ENCODE results near the gene ANKRD44.

The ANKRD44 gene

GRCh38 chr2:197156771-197157170, 153.8 kb downstream of the ANKRD44 start:
- Histone ChIP-seq H3K4me1 (ENCODE audit: insufficient read depth, poor library complexity, severe bottlenecking) (peaks cover 9% of the 10 kb centered on the region), H3K27ac (ENCODE audit: poor library complexity, severe bottlenecking) (no peak overlapping the region), H3K4me3 (ENCODE audit: severe bottlenecking) (no peak overlapping the region), H3K36me3 (ENCODE audit: low read depth) (no peaks in the 10 kb centered on the region), H3K27me3 (ENCODE audit: insufficient read depth, poor library complexity, severe bottlenecking) (no peaks in the 10 kb centered on the region), H3K9me3 (ENCODE audit: severe bottlenecking) (no peaks in the 10 kb centered on the region)
- no peak for DNase-seq (ENCODE audit: low spot score)
- no peak for ATAC-seq (ENCODE audit: low read depth)
- TF ChIP-seq, protein P1, sequence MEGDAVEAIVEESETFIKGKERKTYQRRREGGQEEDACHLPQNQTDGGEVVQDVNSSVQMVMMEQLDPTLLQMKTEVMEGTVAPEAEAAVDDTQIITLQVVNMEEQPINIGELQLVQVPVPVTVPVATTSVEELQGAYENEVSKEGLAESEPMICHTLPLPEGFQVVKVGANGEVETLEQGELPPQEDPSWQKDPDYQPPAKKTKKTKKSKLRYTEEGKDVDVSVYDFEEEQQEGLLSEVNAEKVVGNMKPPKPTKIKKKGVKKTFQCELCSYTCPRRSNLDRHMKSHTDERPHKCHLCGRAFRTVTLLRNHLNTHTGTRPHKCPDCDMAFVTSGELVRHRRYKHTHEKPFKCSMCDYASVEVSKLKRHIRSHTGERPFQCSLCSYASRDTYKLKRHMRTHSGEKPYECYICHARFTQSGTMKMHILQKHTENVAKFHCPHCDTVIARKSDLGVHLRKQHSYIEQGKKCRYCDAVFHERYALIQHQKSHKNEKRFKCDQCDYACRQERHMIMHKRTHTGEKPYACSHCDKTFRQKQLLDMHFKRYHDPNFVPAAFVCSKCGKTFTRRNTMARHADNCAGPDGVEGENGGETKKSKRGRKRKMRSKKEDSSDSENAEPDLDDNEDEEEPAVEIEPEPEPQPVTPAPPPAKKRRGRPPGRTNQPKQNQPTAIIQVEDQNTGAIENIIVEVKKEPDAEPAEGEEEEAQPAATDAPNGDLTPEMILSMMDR (IDR thresholded peaks at IDR 0.05; ENCODE audit: poor library complexity, severe bottlenecking) = no peak

- Histone ChIP-seq H3K36me3 (ENCODE audit: low read depth) (no peaks in the 10 kb centered on the region), H3K9me3 (ENCODE audit: severe bottlenecking) (no peaks in the 10 kb centered on the region), H3K27me3 (ENCODE audit: insufficient read depth, poor library complexity, severe bottlenecking) (no peaks in the 10 kb centered on the region), H3K4me1 (ENCODE audit: insufficient read depth, poor library complexity, severe bottlenecking) (no peaks in the 10 kb centered on the region), H3K27ac (ENCODE audit: poor library complexity, severe bottlenecking) (no peak overlapping the region), H3K4me3 (ENCODE audit: severe bottlenecking) (no peak overlapping the region)
- TF ChIP-seq, protein P1 (IDR thresholded peaks at IDR 0.05; ENCODE audit: poor library complexity, severe bottlenecking) = no peak
- ATAC-seq (ENCODE audit: low read depth) = 0 out of 3 replicates have a peak, but pooled peaks have one; percentile 21
- DNase-seq (ENCODE audit: low spot score) = no peak
These were observed 157.9 kb downstream of the ANKRD44 start for GRCh38 chr2:197152451-197153228.

GRCh38 chr2:197149546-197149945, 161.0 kb downstream of the ANKRD44 start:
- Histone ChIP-seq H3K4me1 (ENCODE audit: insufficient read depth, poor library complexity, severe bottlenecking) (no peaks in the 10 kb centered on the region), H3K9me3 (ENCODE audit: severe bottlenecking) (no peaks in the 10 kb centered on the region), H3K27ac (ENCODE audit: poor library complexity, severe bottlenecking) (no peak overlapping the region), H3K36me3 (ENCODE audit: low read depth) (no peaks in the 10 kb centered on the region), H3K27me3 (ENCODE audit: insufficient read depth, poor library complexity, severe bottlenecking) (no peaks in the 10 kb centered on the region), H3K4me3 (ENCODE audit: severe bottlenecking) (no peak overlapping the region)
- TF ChIP-seq, protein P1 (IDR thresholded peaks at IDR 0.05; ENCODE audit: poor library complexity, severe bottlenecking) = no peak
- ATAC-seq (ENCODE audit: low read depth) (no peak), DNase-seq (ENCODE audit: low spot score) (no peak)

GRCh38 chr2:197148401-197148800, 162.2 kb downstream of the ANKRD44 start:
- Histone ChIP-seq H3K36me3 (ENCODE audit: low read depth) (no peaks in the 10 kb centered on the region), H3K27ac (ENCODE audit: poor library complexity, severe bottlenecking) (no peak overlapping the region)

More at GRCh38 chr2:197148401-197148800, 162.2 kb downstream of the ANKRD44 start:
- H3K4me1 ChIP-seq (ENCODE audit: insufficient read depth, poor library complexity, severe bottlenecking) = no peaks in the 10 kb centered on the region
- TF ChIP-seq, protein P1 (IDR thresholded peaks at IDR 0.05; ENCODE audit: poor library complexity, severe bottlenecking) = no peak
- no peak overlapping the region for H3K4me3 ChIP-seq (ENCODE audit: severe bottlenecking)
- no peak for DNase-seq (ENCODE audit: low spot score)
- no peak for ATAC-seq (ENCODE audit: low read depth)
- no peaks in the 10 kb centered on the region for H3K9me3 ChIP-seq (ENCODE audit: severe bottlenecking)
- no peaks in the 10 kb centered on the region for H3K27me3 ChIP-seq (ENCODE audit: insufficient read depth, poor library complexity, severe bottlenecking)
